Thoracic aorta (tissue), 2 donors: ENCODE results near the gene ARMH1. TPM values are rescaled to one million over a fixed set of nuclear protein-coding genes. Genes with fewer than 3 reads are reported as not detected.
A peak's percentile ranks its signal among the peaks of the same experiment; 100 is the strongest.

Source experiments
- ATAC-seq: fragments of 150-250 bp; one replicate; pipeline ENCODE4 v1.8.0; 2017; ENCODE audit warnings: low read depth; ENCODE audit not compliant: insufficient number of reproducible peaks, low FRiP score
- DNase-seq: peaks from one replicate; pipeline ENCODE4 v3.0.0-alpha.2; 2020; ENCODE audit warnings: low spot score
- H3K27ac ChIP-seq, 2 donors: fragments of 200-600 bp; sonication (generic); 1 replicate in 1 of 2; 2 replicates in 1 of 2; pipeline ENCODE4 v1.5.1; 2016; ENCODE audit warnings: mild to moderate bottlenecking in 2 of 2, moderate library complexity in 2 of 2
- H3K27me3 ChIP-seq: fragments of 200-600 bp; sonication (generic); replicated peaks from 2 replicates; pipeline ENCODE4 v1.6.0; 2016; ENCODE audit warnings: mild to moderate bottlenecking; ENCODE audit not compliant: insufficient read depth
- H3K36me3 ChIP-seq: fragments of 200-600 bp; sonication (generic); one replicate; pipeline ENCODE4 v1.5.1; 2016
- H3K4me1 ChIP-seq, 2 donors: fragments of 200-600 bp; sonication (generic); 1 replicate in 1 of 2; 2 replicates in 1 of 2; pipeline versions ENCODE4 v1.5.1 to v1.6.0; 2016; ENCODE audit warnings: low read depth in 2 of 2, mild to moderate bottlenecking in 1 of 2; ENCODE audit not compliant: control insufficient read depth in 1 of 2
- H3K4me3 ChIP-seq: fragments of 200-600 bp; sonication (generic); 2 replicates; pipeline ENCODE4 v1.5.1; 2016; ENCODE audit warnings: mild to moderate bottlenecking
- H3K9me3 ChIP-seq: fragments of 200-600 bp; sonication (generic); 2 replicates; pipeline ENCODE4 v1.5.1; 2016
- total RNA-seq, 2 donors: library from RNA; depleted of rRNA; stranded (reverse); fragments of >200 nt; gene quantifications; one replicate each; pipeline versions ENCODE4 v1.1.0 to v1.2.3, GENCODE V29; 2016
- TF ChIP-seq, protein P1 (sequence below): fragments of 200-600 bp; sonication (generic); IDR thresholded peaks from one replicate; pipeline ENCODE4 v1.5.1; 2019; ENCODE audit warnings: antibody characterized with exemption

Gene ARMH1
- total RNA-seq, 2 donors from 2014 or later: 0.81 to 5.8 TPM

DNA sequence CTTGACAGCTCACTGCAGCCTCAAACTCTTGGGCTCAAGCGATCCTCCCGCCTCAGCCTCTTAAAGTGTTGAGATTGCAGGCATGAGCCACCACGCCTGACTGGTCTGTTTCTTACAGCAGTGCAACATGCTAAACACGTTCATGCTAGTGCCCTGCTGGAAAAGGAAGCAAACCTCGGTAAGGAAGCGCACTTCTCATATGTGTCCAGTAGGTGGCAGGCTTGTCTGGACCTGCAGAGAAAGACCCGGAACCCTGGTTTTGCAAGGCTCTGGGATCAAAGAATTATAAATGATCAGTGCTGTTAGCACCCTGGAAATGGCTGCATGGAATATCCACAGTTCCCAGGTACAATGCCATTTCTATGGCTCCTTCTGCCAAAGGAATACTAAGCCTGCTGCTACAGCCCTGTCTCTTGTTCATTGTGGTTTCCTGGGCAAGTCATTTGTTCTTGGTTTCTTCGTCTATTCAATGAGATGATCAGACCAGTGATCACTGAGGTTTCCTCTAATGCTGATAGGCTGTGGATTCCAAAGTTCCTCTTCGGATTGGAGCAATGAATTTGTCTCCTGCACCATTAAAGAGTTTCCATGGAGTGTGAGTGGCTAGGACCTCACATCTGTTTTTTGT is 40.5 kb downstream of the ARMH1 start:
- no peaks in the 10 kb centered on the region for H3K27me3 ChIP-seq
- TF ChIP-seq, protein P1, sequence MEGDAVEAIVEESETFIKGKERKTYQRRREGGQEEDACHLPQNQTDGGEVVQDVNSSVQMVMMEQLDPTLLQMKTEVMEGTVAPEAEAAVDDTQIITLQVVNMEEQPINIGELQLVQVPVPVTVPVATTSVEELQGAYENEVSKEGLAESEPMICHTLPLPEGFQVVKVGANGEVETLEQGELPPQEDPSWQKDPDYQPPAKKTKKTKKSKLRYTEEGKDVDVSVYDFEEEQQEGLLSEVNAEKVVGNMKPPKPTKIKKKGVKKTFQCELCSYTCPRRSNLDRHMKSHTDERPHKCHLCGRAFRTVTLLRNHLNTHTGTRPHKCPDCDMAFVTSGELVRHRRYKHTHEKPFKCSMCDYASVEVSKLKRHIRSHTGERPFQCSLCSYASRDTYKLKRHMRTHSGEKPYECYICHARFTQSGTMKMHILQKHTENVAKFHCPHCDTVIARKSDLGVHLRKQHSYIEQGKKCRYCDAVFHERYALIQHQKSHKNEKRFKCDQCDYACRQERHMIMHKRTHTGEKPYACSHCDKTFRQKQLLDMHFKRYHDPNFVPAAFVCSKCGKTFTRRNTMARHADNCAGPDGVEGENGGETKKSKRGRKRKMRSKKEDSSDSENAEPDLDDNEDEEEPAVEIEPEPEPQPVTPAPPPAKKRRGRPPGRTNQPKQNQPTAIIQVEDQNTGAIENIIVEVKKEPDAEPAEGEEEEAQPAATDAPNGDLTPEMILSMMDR: peak; percentile 94
- no peaks in the 10 kb centered on the region for H3K4me1 ChIP-seq
- no peak overlapping the region for H3K4me3 ChIP-seq
- H3K36me3 ChIP-seq: no peaks in the 10 kb centered on the region
- ATAC-seq: peak; percentile 42
- H3K27ac ChIP-seq: no peak overlapping the region
- DNase-seq: no peak
- no peaks in the 10 kb centered on the region for H3K9me3 ChIP-seq

DNA sequence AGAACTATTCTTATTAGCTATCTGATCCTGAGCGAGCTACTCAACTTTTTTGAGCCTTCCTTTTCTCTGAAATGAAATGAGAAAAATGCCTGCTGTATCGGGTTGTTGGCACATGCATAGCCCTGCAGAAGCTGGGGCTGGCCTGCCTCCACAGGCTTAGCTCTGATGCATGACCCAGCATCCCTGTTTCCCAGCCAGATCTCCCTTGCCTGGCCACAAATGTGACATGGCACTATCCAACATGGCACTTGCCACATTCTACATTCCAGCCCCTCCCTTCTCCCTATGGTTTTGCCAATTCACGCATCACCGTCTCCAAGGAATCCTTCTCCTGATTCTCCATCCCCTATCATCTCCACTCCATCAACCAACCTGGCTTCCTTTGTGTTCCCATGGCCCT is 42.6 kb downstream of the ARMH1 start:
- DNase-seq: no peak
- no peaks in the 10 kb centered on the region for H3K9me3 ChIP-seq
- ATAC-seq: no peak
- H3K27ac ChIP-seq: no peak overlapping the region
- TF ChIP-seq, protein P1: no peak
- no peaks in the 10 kb centered on the region for H3K36me3 ChIP-seq
- H3K27me3 ChIP-seq: no peaks in the 10 kb centered on the region
- no peak overlapping the region for H3K4me3 ChIP-seq
- no peaks in the 10 kb centered on the region for H3K4me1 ChIP-seq

DNA sequence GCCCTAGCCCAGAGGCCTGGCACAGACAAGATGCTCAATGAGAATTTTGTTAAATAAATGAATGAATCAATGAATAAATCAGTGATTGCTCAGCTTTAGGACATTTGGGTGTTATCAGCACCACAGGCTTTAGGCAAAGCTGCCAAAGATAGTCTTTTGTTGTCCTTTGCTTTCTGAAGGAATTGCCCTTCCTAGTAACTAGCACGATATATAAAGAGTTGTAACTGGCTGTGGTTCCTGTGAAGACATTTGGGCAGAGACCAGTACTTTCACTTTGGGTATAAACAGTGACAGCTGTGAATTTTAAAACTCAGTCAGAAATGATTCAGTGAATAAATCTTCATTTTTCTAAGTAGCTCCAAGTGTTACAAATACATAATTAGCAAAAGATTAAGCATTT is 43.1 kb downstream of the ARMH1 start:
- DNase-seq: no peak
- no peaks in the 10 kb centered on the region for H3K27me3 ChIP-seq

DNA sequence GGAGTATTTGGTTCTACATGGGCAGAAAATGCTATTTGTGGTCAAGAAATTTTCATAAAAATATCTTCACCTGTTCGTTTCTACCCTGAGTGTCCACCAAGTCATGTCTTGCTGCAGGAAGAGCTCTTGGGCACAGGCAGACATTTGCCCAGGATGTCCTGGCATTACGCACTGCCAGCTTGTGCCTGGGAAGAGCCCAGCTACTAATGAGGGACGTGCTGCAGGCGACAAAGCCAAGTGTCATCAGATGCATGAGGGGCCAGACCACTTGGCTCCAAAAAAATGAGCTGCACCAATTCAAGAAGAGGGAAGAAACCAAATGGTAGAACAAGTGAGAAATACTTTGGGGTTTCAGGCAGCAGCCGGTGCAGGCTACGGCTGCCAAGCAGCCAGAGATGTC is 43.6 kb downstream of the ARMH1 start:
- H3K9me3 ChIP-seq: no peaks in the 10 kb centered on the region
- no peak overlapping the region for H3K4me3 ChIP-seq
- TF ChIP-seq, protein P1: no peak
- DNase-seq (no peak), ATAC-seq (no peak)
- H3K4me1 ChIP-seq: no peaks in the 10 kb centered on the region
- H3K27me3 ChIP-seq: no peaks in the 10 kb centered on the region
- no peaks in the 10 kb centered on the region for H3K36me3 ChIP-seq
- H3K27ac ChIP-seq: no peak overlapping the region

More for the DNA sequence above, 43.1 kb downstream of the ARMH1 start:
- no peaks in the 10 kb centered on the region for H3K4me1 ChIP-seq
- no peak for ATAC-seq
- no peaks in the 10 kb centered on the region for H3K36me3 ChIP-seq
- H3K4me3 ChIP-seq: no peak overlapping the region
- TF ChIP-seq, protein P1: no peak
- no peaks in the 10 kb centered on the region for H3K9me3 ChIP-seq
- no peak overlapping the region for H3K27ac ChIP-seq

DNA sequence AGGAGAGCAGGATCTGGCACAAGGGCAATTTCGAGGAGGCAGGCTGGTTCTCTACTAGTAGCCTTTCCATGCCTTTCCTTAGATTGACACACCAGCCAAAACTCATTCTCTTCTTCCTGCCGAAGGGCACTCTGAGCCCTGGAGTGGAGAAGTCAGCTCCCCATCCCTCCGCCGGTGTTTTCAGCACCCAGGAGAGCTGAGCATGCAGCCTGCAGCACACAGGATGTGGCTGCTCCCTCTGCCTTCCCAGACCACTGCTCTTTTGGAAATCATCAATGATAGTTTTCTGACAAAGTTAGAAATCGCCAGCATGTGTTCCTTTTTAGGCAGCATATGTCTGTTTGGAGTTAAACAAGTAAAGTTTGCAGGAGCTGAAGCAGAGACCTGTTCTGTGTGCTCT is 44.8 kb downstream of the ARMH1 start:
- TF ChIP-seq, protein P1: no peak
- ATAC-seq: no peak
- Histone ChIP-seq H3K27me3 (no peaks in the 10 kb centered on the region), H3K9me3 (no peaks in the 10 kb centered on the region), H3K27ac (no peak overlapping the region), H3K36me3 (no peaks in the 10 kb centered on the region), H3K4me1 (no peaks in the 10 kb centered on the region), H3K4me3 (no peak overlapping the region)
- DNase-seq: no peak
